ENCODE data around the gene BICRAL.
"Not testable (repeated sequence)": the region's sequence is repeated elsewhere in the genome, so short reads cannot be mapped to it uniquely, and the experiment has no call there.

The BICRAL gene

DNA sequence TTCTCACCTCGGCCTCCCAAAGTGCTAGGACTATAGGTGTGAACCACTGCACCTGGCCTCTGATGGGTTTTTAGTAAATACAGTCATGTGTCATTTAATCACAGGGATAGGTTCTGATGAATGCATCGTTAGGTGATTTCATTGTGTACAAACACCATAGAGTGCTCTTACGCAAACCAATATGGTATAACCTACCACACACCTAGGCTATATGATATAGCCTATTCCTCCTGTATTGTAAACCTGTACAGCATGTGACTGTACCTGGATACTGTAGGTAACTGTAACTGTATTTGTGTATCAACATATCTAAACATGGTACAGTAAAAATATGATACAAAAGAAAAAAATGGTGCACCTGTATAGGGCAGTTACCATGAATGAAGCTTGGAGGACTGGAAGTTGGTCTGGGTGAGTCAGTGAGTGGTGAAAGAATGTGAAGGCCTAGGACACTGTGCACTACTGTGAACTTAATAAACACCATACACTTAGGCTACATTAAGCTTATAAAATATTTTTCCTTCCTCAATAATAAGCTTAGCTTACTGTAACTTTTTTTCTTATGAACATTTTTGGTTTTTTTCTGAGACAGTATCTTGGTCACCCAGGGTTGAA, 10.0 kb downstream of the BICRAL start:
- FAIRE-seq, result no peak

DNA sequence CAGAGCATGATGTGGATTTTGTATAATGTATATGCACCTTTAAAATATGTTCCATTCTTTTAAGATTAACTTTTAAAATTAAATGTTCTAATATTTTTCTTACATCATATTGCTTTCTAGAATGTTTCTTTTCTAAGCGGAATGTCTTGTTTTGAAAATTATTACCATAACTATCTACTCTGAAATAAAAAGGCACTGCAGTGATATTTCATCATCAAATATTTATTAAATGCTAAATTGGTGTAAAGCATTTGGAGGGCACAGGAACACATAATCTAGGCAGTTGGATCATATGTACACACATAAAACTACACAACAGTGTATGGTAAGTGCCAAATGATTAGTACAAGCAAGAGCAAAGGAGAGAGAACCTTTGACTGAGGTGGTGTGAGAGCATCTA, 13.8 kb downstream of the BICRAL start:
- FAIRE-seq, result no peak
- no peak for DNase-seq (ENCODE audit: insufficient read length, low spot score)

More for the DNA sequence above, 10.0 kb downstream of the BICRAL start:
- no peak for DNase-seq (ENCODE audit: insufficient read length, low spot score)

DNA sequence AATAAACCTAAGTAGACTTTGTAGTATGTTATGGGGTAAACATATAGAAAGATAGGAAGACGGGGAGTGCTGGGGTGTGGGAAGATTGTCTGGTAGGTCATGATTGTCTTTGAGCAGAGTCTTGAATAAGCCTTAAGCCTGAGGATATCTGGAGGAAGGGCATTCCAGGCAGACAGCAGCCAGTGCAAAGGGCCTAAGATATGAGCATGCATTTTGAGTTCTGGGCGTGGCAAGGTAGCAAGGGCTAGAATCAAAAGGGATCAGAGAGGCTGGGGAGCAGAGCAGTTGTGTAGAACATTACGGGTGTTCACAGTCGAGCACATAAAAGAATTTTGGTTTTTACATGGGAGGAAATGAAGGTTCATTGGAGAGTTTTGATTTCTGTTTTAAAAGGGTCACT, 14.3 kb downstream of the BICRAL start:
- FAIRE-seq (no peak), DNase-seq (ENCODE audit: insufficient read length, low spot score) (no peak)

DNA sequence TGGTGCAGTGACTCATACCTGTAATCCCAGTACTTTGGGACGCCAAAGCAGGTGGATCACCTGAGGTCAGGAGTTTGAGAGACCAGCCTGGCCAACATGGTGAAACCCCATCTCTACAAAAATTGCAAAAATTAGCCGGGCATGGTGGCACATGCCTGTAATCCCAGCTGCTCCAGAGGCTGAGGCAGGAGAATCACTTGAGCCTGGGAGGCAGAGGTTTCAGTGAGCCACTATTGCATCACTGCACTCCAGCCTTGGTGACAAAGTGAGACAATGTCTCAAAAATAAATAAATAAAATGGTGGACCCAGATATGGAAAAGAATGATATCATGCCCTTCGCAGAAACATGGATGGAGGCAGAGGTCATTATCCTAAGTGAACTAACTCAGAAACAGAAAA, 15.8 kb downstream of the BICRAL start:
- not testable (repeated sequence) for DNase-seq (ENCODE audit: insufficient read length, low spot score); FAIRE-seq

DNA sequence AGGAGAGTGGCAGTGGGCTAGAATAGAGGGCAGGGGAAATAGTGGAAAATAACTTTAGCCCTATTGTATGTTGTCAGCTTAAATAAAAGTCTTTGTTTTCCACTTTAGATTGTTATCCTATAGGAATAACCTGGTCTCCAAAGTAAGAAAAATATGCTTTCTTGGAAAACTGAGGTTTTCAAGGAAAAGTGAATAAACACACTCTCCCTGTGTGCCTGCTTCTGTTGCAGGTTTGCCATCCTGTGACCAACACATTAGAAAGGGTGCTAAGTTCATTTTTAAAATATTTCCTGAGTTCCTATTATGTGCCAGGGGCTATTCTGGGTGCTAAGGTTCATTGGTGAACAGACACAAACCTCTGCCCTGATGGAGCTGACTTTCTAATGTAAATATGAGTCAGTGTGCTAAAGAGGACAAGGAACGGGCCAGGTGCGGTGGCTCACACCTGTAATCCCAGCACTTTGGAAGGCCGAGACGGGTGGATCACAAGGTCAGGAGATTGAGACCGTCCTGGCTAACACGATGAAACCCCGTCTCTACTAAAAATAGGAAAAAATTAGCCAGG, 23.5 kb downstream of the BICRAL start:
- FAIRE-seq (no peak), DNase-seq (ENCODE audit: insufficient read length, low spot score) (no peak)

DNA sequence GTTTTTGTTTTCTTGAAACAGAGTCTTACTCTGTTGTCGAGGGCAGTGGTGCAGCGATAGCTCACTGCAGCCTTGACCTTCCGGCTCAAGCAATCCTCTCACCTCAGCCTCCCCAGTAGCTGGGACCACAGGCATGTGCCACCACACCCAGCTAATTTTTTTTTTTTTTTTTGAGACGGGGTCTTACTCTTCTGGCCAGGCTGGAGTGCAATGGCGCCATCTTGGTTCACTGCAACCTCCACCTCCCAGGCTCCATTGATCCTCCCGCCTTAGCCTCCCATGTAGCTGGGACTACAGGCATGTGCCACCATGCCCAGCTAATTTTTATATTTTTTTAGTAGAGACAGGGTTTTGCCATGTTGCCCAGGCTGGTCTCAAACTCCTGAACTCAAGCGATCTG, 24.5 kb downstream of the BICRAL start:
- not testable (repeated sequence) for DNase-seq (ENCODE audit: insufficient read length, low spot score); FAIRE-seq

DNA sequence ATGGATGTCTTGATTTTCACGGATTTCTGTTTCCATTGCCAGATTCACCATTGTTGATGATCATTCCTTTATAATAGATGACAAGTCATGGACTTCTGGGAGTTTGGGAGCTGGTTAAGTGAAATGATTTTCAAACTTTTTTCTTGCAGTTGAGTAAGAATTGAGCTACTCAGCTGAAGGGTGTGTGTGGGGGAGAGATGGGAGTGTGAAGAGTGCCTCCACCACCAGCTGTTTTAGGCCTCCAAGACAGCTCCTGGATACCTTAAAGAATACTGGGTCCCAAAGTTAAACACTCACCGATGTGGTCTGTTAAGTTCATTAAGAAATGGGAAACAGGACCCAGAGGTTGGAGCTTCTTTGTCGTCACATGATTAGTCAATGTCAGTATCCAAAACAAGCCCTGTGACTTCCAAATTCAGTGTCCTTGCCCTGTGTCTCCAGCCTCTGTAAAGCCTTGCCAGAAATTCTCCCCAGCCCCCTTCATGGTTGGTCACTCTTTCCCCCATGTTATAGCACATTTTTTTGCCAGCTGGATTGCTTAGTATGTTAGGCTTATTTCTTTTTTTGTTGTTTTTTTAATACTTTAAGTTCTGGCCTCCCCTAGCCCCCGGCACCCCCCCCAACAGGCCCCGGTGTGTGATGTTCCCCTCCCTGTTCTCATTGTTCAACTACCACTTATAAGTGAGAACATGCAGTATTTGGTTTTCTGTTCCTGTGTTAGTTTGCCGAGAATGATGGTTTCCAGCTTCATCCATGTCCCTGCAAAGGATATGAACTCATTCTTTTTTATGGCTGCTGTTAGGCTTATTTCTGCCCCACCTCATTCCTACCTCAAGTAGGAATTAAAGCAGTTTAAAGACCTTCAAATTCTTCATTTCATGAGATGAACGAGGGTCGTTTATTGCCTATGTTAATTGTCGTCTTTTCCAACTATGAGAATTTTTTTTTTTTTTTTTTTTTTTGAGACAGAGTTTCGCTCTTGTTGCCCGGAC, 26.9 kb downstream of the BICRAL start:
- DNase-seq (ENCODE audit: insufficient read length, low spot score), result no peak
- FAIRE-seq, result no peak

DNA sequence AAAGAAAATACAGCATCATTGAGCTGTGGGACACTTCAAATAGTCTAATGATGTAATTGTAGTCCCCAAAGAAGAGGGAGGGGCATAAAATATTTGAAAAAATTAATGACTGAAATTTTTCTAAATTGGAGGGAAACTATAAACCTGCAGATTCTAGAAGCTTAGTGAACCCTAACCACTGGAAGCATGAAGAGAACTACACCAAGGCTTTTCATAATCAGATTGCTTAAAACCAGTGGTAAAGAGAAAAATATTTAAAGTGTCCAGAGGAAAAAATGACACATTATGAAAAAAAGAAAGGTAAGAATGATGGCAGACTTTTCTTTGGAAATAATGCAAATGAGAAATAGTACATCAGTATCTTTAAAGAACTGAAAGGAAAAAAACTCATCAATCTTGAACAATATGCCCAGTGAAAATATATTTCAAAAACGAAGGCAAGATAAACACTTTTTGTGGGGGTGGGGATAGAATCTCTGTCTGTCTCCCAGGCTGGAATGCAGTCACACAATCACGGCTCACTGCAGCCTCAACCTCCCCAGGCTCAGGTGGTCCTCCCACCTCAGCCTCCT, 31.3 kb downstream of the BICRAL start:
- FAIRE-seq (no peak), DNase-seq (ENCODE audit: insufficient read length, low spot score) (no peak)

DNA sequence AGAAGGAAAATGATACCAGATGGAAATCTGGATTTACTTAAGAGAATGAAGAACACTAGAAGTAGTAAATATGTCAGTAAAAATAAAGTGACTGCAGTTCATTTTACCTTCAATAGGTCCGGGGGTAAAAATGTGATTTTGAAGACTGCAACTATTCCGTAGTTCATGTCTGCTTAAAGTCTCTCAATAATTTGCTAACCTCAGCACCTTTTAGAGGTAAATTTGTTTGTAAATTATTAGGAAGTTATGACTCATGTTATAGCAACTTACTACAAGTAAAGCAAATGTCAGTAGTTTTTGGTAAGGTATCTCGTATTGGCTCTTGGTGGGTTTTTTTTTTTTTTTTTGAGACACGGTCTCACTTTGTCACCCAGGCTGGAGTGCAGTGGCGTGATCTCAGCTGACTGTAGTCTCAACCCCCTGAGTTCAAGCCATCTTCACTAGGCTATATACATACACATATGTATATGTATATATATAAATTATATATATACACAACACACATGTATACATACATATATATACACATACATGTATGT, 32.1 kb downstream of the BICRAL start:
- FAIRE-seq (no peak), DNase-seq (ENCODE audit: insufficient read length, low spot score) (no peak)

DNA sequence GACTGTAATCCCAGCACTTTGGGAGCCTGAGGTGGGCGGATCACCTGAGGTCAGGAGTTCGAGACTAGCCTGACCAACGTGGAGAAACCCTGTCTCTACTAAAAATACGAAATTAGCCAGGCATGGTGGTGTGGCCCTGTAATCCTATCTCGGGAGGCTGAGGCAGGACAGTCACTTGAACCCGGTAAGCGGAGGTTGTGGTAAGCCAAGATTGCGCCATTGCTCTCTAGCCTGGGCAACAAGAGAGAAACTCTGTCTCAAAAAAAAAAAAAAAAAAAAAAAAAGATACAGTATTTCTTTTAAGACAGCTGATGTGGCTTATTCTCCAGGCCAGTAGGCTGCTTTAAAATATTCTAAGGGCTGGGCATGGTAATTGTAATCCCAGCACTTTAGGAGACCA, 33.9 kb downstream of the BICRAL start:
- DNase-seq (ENCODE audit: insufficient read length, low spot score); FAIRE-seq: not testable (repeated sequence)

DNA sequence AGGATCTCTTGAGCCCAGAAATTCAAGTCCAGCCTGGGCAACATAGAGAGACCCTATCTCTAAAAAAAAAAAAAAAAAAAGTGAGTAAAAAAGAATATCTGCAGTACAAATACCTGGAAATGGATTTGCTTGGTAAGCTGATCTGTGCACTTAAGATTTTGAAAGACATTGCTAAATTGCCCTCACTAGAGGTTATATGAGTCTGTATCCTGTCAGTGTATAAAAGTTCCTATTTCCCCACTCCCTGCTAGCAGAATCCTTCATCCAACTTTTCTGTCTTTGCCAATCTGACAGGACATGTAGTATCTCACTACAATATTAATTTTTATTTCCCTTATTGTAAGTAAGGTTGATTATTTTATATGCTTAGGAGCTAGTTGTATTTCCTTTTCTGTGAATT, 36.1 kb downstream of the BICRAL start:
- DNase-seq (ENCODE audit: insufficient read length, low spot score) (no peak), FAIRE-seq (no peak)

DNA sequence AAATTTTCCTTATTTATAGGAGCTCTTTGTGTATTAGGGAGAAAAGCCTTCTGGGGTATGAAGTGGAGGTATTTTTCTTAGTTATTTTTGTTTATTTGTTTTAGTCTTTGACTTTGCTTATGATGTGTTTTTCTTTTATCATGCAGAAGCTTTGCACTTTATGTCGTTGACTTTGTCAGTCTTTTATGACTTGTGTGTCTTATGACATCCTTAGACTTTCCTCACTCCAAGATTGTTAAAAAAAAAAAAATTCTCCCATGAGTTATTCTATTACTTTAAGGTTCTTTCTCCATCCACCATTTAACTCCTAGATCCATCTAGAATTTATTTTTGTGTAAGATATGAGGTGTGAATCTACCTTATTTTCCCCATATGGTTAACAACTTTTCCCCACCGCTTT, 36.6 kb downstream of the BICRAL start:
- FAIRE-seq (no peak), DNase-seq (ENCODE audit: insufficient read length, low spot score) (no peak)

DNA sequence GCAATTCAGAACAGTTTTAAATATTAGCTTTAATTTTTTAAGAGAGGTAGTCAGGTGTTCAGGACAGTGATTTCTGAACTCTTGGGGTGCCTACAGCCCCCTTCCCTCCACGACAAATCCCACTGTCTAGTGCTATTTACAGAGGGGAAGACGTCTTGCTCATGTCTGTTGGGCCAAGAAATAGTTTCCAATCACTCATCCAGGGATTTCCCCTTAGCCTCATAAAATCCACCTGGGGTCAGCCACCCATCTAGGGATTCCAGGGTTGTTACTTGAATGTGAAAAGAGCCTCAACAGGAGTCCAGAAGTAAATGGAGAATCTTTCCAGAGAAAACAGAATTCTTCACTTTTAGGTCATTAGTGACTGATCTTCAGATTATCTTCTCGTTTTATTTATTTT, 37.0 kb downstream of the BICRAL start:
- DNase-seq (ENCODE audit: insufficient read length, low spot score), result no peak
- FAIRE-seq, result no peak

DNA sequence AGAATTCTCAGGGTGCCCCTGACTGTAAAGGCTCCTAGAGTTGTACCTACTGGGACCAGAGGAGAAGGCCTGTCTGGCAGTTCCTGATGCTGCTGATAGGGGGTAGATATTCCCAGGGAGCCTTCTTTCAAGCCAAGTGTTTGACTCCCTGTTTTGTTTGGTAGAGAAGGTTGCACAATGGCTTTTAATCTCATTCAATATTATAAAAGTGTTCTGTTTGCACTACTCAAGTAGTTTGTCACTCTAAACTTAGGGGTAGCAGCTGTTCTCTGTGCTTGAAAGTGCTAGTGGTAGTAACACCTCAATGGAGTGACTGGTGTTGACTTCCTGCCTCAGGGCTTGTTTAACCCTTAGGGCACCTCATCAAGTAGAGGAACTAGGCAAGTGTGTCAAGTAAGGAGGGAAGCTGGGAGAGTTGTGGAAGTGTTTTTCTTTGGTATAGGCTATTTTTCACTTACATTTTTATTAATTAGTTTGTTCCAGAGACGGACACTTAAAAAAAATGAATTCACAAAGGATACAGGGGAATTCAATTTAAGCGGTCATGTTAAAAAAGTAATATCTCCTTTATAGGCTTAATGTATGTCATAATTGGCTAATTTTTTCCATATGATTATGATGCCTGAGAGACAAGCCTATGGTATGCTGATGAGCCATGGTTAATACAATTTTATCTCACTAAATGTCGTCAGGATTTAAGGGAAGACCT, 38.1 kb downstream of the BICRAL start:
- DNase-seq (ENCODE audit: insufficient read length, low spot score) (peak; percentile 12), FAIRE-seq (peak; percentile 33)

DNA sequence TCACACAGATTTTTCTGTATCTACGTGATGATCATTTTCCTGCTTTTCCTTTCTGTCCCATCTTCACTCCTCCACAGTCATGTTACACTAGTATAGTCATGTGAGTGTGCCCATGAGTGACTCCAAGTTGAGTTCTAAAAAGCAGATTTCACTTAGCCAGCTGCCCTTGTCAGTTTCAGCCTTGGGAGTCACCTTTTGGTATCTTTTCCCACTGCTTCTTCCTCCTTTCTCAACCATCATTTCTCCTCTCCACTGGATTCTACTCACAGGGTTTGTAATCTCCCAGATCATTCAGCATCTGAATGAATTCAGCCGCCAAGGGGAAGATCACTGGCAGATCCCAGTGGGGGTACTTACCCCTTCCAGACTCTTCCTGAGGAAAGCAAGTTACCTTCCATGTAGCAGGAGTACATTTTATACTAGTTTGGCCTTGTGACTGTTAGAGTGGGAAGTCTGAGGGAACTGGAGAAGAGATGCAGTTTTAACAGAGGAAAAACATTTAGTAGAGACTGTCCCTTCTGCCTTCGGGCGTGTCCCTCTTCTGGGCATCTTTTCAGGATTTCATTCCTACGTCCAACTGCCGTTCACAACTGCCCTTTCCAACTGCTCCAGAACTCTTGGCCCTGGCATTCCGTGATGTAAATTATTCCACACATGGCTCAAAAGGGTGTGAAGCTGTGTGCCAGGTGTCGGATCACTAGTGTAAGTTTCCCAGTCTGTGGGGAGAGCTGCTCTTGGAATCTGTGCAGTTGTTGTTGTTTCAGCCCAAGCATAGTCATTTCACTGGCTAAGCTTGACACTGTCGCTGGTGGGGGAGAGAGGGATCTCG, 38.9 kb downstream of the BICRAL start:
- DNase-seq (ENCODE audit: insufficient read length, low spot score) (no peak), FAIRE-seq (no peak)

DNA sequence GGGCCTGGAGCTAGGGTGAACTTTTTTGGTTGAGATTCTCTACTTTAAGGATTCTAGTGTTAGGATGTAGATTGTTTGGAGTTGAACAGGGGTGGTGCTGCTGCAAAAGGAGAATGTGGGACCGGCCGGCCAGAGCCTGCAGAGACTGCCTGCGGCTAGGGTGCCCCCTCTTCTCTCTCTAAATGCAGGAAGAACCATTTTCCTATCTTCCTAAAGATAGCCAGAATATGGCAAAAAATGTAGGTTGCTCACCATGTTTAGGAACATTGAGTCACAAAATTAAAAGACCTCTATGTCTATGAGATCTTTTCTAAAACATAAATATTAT, 39.5 kb downstream of the BICRAL start:
- no peak for FAIRE-seq
- no peak for DNase-seq (ENCODE audit: insufficient read length, low spot score)

DNA sequence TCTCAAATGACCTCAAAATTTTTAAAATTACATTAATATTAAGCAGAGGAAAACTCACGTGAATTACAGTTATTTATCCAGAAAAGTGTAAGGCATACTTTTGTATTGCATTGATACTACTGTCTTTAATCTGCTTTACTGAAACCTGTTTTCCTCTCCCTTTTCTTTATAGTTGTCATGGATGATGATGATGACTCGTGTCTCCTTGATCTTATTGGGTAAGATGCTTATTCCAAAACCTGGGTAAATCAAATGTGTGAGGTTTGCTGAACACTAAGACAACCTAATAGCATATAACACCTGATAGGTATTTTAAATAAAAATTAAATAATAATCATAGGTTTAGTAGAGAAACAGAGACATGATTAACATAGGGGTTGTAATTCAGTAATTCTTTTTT, 40.0 kb downstream of the BICRAL start:
- FAIRE-seq, result no peak
- DNase-seq (ENCODE audit: insufficient read length, low spot score), result no peak

DNA sequence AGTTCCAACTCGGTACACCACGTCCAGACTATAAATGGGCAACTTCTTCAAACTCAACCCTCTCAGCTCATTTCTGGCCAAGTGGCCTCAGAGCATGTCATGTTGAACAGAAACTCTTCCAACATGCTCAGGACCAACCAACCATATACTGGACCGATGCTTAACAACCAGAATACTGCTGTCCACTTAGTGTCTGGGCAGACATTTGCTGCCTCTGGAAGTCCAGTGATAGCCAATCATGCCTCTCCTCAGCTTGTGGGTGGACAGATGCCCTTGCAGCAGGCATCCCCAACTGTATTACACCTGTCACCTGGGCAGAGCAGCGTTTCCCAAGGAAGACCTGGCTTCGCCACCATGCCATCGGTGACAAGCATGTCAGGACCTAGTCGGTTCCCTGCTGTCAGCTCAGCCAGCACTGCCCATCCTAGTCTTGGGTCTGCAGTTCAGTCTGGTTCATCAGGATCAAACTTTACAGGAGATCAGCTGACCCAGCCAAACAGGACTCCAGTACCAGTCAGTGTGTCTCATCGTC, 47.8 kb downstream of the BICRAL start:
- no peak for DNase-seq (ENCODE audit: insufficient read length, low spot score)
- FAIRE-seq, result no peak

DNA sequence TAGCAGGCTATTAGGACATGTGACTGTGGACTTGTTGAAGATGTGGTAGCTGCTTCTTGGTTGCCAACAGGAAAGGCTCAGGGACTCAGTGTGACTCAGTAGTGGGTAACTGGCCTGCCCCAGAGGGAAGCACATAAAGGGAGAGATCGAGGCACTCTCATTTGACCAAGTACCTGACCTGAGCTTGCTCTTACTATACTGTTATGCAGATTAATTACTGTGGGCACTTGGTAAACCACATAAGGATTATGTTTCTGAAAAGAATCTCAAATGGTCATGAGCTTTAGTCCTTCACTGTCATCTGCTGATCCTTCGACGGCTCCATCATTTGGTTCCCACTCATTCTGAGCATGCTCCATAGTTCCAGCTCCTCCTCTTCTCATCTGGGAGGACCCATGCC, 49.4 kb downstream of the BICRAL start:
- no peak for DNase-seq (ENCODE audit: insufficient read length, low spot score)
- FAIRE-seq, result no peak

DNA sequence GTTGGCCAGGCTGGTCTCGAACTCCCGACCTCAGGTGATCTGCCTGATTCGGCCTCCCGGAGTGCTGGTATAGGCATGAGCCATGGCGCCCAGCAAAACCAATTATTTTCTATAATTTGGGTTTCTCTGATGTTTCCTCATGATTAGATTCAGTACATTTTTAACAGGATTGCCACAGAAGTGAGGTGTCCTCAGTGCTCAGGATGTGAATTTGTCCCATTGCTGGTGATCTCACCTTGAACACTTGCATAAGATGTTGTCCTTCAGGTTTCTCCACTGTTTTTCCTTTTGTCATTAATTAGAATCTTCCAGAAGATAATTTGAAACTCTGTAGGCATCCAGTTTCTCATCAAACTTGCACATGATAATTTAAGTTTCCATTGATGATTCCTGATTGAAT, 52.2 kb downstream of the BICRAL start:
- FAIRE-seq (no peak), DNase-seq (ENCODE audit: insufficient read length, low spot score) (no peak)

All from GM19239 (cell line).